Measurements from ENCODE around the gene CCDC157.

CCDC157 gene

GRCh38 chr22:30347255-30347892 is 9.4 kb upstream of the CCDC157 start:
- DNase-seq (ENCODE audit: low spot score in 2 of 2) = no peak

GRCh38 chr22:30348404-30348803 is 8.4 kb upstream of the CCDC157 start:
- H3K4me1 Mint-ChIP-seq = peaks cover 17% of the 10 kb centered on the region

More at GRCh38 chr22:30347255-30347892, 9.4 kb upstream of the CCDC157 start:
- peak overlapping the region; percentile 55 for H3K27ac Mint-ChIP-seq (ENCODE audit: low read depth)
- no peaks in the 10 kb centered on the region for H3K27me3 Mint-ChIP-seq
- H3K36me3 Mint-ChIP-seq (ENCODE audit: insufficient read depth) = peaks cover 68% of the 10 kb centered on the region
- no peak overlapping the region for H3K4me3 Mint-ChIP-seq
- H3K4me1 Mint-ChIP-seq = peaks cover 17% of the 10 kb centered on the region
- ATAC-seq (replicated peaks; ENCODE audit: extremely low read depth, poor library complexity, severe bottlenecking) = no peak
- no peaks in the 10 kb centered on the region for H3K9me3 Mint-ChIP-seq

GRCh38 chr22:30348809-30349208 is 8.0 kb upstream of the CCDC157 start:
- no peak for DNase-seq (ENCODE audit: low spot score in 2 of 2)
- no peak overlapping the region for H3K4me3 Mint-ChIP-seq
- ATAC-seq (replicated peaks; ENCODE audit: extremely low read depth, poor library complexity, severe bottlenecking) = no peak
- H3K27ac Mint-ChIP-seq (ENCODE audit: low read depth) = no peak overlapping the region
- peaks cover 60% of the 10 kb centered on the region for H3K36me3 Mint-ChIP-seq (ENCODE audit: insufficient read depth)
- no peaks in the 10 kb centered on the region for H3K9me3 Mint-ChIP-seq
- H3K27me3 Mint-ChIP-seq = no peaks in the 10 kb centered on the region
- H3K4me1 Mint-ChIP-seq = peaks cover 21% of the 10 kb centered on the region

More at GRCh38 chr22:30348404-30348803, 8.4 kb upstream of the CCDC157 start:
- ATAC-seq (replicated peaks; ENCODE audit: extremely low read depth, poor library complexity, severe bottlenecking) = no peak
- peak overlapping the region; percentile 55 for H3K27ac Mint-ChIP-seq (ENCODE audit: low read depth)
- no peaks in the 10 kb centered on the region for H3K27me3 Mint-ChIP-seq
- H3K9me3 Mint-ChIP-seq = no peaks in the 10 kb centered on the region
- no peak overlapping the region for H3K4me3 Mint-ChIP-seq
- DNase-seq (ENCODE audit: low spot score in 2 of 2) = no peak
- H3K36me3 Mint-ChIP-seq (ENCODE audit: insufficient read depth) = peaks cover 62% of the 10 kb centered on the region

GRCh38 chr22:30351226-30351625 is 5.6 kb upstream of the CCDC157 start:
- peaks cover 45% of the 10 kb centered on the region for H3K36me3 Mint-ChIP-seq (ENCODE audit: insufficient read depth)
- H3K27me3 Mint-ChIP-seq = no peaks in the 10 kb centered on the region
- DNase-seq (ENCODE audit: low spot score in 2 of 2) = no peak
- H3K9me3 Mint-ChIP-seq = no peaks in the 10 kb centered on the region
- no peak overlapping the region for H3K4me3 Mint-ChIP-seq
- H3K27ac Mint-ChIP-seq (ENCODE audit: low read depth) = no peak overlapping the region
- no peak for ATAC-seq (replicated peaks; ENCODE audit: extremely low read depth, poor library complexity, severe bottlenecking)
- peaks cover 45% of the 10 kb centered on the region for H3K4me1 Mint-ChIP-seq

GRCh38 chr22:30354644-30355043 is 2.2 kb upstream of the CCDC157 start:
- H3K4me3 Mint-ChIP-seq = peak overlapping the region; percentile 95
- H3K4me1 Mint-ChIP-seq = peaks cover 41% of the 10 kb centered on the region
- H3K27me3 Mint-ChIP-seq = no peaks in the 10 kb centered on the region
- H3K27ac Mint-ChIP-seq (ENCODE audit: low read depth) = peak overlapping the region; percentile 97
- no peaks in the 10 kb centered on the region for H3K9me3 Mint-ChIP-seq
- DNase-seq (ENCODE audit: low spot score in 2 of 2) (no peak), ATAC-seq (replicated peaks; ENCODE audit: extremely low read depth, poor library complexity, severe bottlenecking) (no peak)
- H3K36me3 Mint-ChIP-seq (ENCODE audit: insufficient read depth) = peaks cover 43% of the 10 kb centered on the region

GRCh38 chr22:30357236-30357570 is 396 bp downstream of the CCDC157 start:
- no peak for DNase-seq (ENCODE audit: low spot score in 2 of 2)
- ATAC-seq (replicated peaks; ENCODE audit: extremely low read depth, poor library complexity, severe bottlenecking) = no peak
- Mint-ChIP-seq H3K4me3 (peak overlapping the region; percentile 95), H3K9me3 (no peaks in the 10 kb centered on the region), H3K36me3 (ENCODE audit: insufficient read depth) (peaks cover 22% of the 10 kb centered on the region), H3K27me3 (no peaks in the 10 kb centered on the region), H3K27ac (ENCODE audit: low read depth) (peak overlapping the region; percentile 97), H3K4me1 (peaks cover 47% of the 10 kb centered on the region)

GRCh38 chr22:30357650-30358215 is 926 bp downstream of the CCDC157 start:
- Mint-ChIP-seq H3K4me1 (peaks cover 51% of the 10 kb centered on the region), H3K36me3 (ENCODE audit: insufficient read depth) (peaks cover 18% of the 10 kb centered on the region), H3K4me3 (peak overlapping the region; percentile 95), H3K27me3 (no peaks in the 10 kb centered on the region), H3K27ac (ENCODE audit: low read depth) (peak overlapping the region; percentile 97), H3K9me3 (no peaks in the 10 kb centered on the region)
- DNase-seq (ENCODE audit: low spot score in 2 of 2) (no peak), ATAC-seq (replicated peaks; ENCODE audit: extremely low read depth, poor library complexity, severe bottlenecking) (no peak)

GRCh38 chr22:30358541-30358940 is 1.7 kb downstream of the CCDC157 start:
- Mint-ChIP-seq H3K27me3 (no peaks in the 10 kb centered on the region), H3K4me1 (peaks cover 49% of the 10 kb centered on the region), H3K27ac (ENCODE audit: low read depth) (no peak overlapping the region), H3K36me3 (ENCODE audit: insufficient read depth) (peaks cover 18% of the 10 kb centered on the region), H3K4me3 (no peak overlapping the region), H3K9me3 (no peaks in the 10 kb centered on the region)
- DNase-seq (ENCODE audit: low spot score in 2 of 2) = no peak
- no peak for ATAC-seq (replicated peaks; ENCODE audit: extremely low read depth, poor library complexity, severe bottlenecking)

GRCh38 chr22:30361916-30362650 is 5.3 kb downstream of the CCDC157 start:
- Mint-ChIP-seq H3K4me1 (peaks cover 19% of the 10 kb centered on the region), H3K9me3 (no peaks in the 10 kb centered on the region), H3K4me3 (no peak overlapping the region), H3K27ac (ENCODE audit: low read depth) (no peak overlapping the region), H3K36me3 (ENCODE audit: insufficient read depth) (peaks cover 3% of the 10 kb centered on the region), H3K27me3 (no peaks in the 10 kb centered on the region)
- ATAC-seq (replicated peaks; ENCODE audit: extremely low read depth, poor library complexity, severe bottlenecking) (no peak), DNase-seq (ENCODE audit: low spot score in 2 of 2) (no peak)

- DNase-seq (ENCODE audit: low spot score in 2 of 2) (no peak), ATAC-seq (replicated peaks; ENCODE audit: extremely low read depth, poor library complexity, severe bottlenecking) (no peak)
- no peaks in the 10 kb centered on the region for H3K27me3 Mint-ChIP-seq
- H3K36me3 Mint-ChIP-seq (ENCODE audit: insufficient read depth) = peaks cover 3% of the 10 kb centered on the region
- no peak overlapping the region for H3K4me3 Mint-ChIP-seq
- H3K9me3 Mint-ChIP-seq = no peaks in the 10 kb centered on the region
- no peak overlapping the region for H3K27ac Mint-ChIP-seq (ENCODE audit: low read depth)
- peaks cover 14% of the 10 kb centered on the region for H3K4me1 Mint-ChIP-seq
Observed at GRCh38 chr22:30362651-30363281, 6.0 kb downstream of the CCDC157 start.

- Mint-ChIP-seq H3K4me1 (peaks cover 10% of the 10 kb centered on the region), H3K27ac (ENCODE audit: low read depth) (no peak overlapping the region), H3K36me3 (ENCODE audit: insufficient read depth) (peaks cover 10% of the 10 kb centered on the region), H3K9me3 (no peaks in the 10 kb centered on the region), H3K27me3 (no peaks in the 10 kb centered on the region), H3K4me3 (no peak overlapping the region)
- no peak for DNase-seq (ENCODE audit: low spot score in 2 of 2)
- no peak for ATAC-seq (replicated peaks; ENCODE audit: extremely low read depth, poor library complexity, severe bottlenecking)
Observed at GRCh38 chr22:30365891-30366290, 9.1 kb downstream of the CCDC157 start.

GRCh38 chr22:30368420-30368819 is 11.6 kb downstream of the CCDC157 start:
- Mint-ChIP-seq H3K27ac (ENCODE audit: low read depth) (no peak overlapping the region), H3K9me3 (no peaks in the 10 kb centered on the region), H3K36me3 (ENCODE audit: insufficient read depth) (peaks cover 10% of the 10 kb centered on the region), H3K27me3 (no peaks in the 10 kb centered on the region), H3K4me3 (no peak overlapping the region), H3K4me1 (no peaks in the 10 kb centered on the region)
- ATAC-seq (replicated peaks; ENCODE audit: extremely low read depth, poor library complexity, severe bottlenecking) (no peak), DNase-seq (ENCODE audit: low spot score in 2 of 2) (no peak)
